HepG2 (cell line): Measurements from ENCODE around the gene SOX12. TPM values are rescaled to one million over a fixed set of nuclear protein-coding genes. Genes with fewer than 3 reads are reported as not detected.
A peak's percentile ranks its signal among the peaks of the same experiment; 100 is the strongest.

Experiments
- EP300 ChIP-seq, 3 experiments: sonication (generic) in 1 of 3; formaldehyde crosslinking in 1 of 3; IDR thresholded peaks; 2 replicates each; pipeline versions ENCODE4 v1.5.1 to v1.6.1; 2011 to 2020; ENCODE audit warnings: low read depth in 2 of 3, low read length in 2 of 3, borderline replicate concordance in 1 of 3, improper control_type of control experiment in 1 of 3, mild to moderate bottlenecking in 1 of 3, missing genetic modification reagents in 1 of 3, moderate library complexity in 1 of 3
- JARID2 ChIP-seq: sonication (generic); formaldehyde crosslinking; IDR thresholded peaks from 2 replicates; pipeline ENCODE4 v1.8.1; 2023; ENCODE audit warnings: missing genetic modification reagents, inconsistent platforms; ENCODE audit not compliant: insufficient replicate concordance
- MTF1 ChIP-seq: sonication (generic); formaldehyde crosslinking; IDR thresholded peaks from 2 replicates; pipeline ENCODE4 v1.5.0; 2020; ENCODE audit warnings: missing genetic modification reagents
- MYC ChIP-seq: sonication (generic); formaldehyde crosslinking; IDR thresholded peaks from 2 replicates; pipeline ENCODE4 v1.9.0; 2021; ENCODE audit warnings: missing genetic modification reagents, borderline replicate concordance
- NONO ChIP-seq, 2 experiments: fragments of 450-650 bp in 1 of 2; sonication (generic) in 1 of 2; formaldehyde crosslinking in 1 of 2; IDR thresholded peaks in 1 of 2; conservative IDR thresholded peaks in 1 of 2; 2 replicates each; pipeline versions ENCODE4 v1.6.1 to v1.8.0; 2017 to 2022; ENCODE audit warnings: mild to moderate bottlenecking in 1 of 2, missing genetic modification reagents in 1 of 2, moderate library complexity in 1 of 2
- SYNCRIP ChIP-seq: fragments of 200-400 bp; formaldehyde crosslinking; IDR thresholded peaks from 2 replicates; pipeline ENCODE4 v1.6.1; 2018; ENCODE audit warnings: mild to moderate bottlenecking, low read depth, low read length; ENCODE audit not compliant: insufficient read depth
- TAF1 ChIP-seq: sonication (generic); formaldehyde crosslinking; IDR thresholded peaks from 2 replicates; pipeline ENCODE4 v1.4.0; 2020; ENCODE audit warnings: missing genetic modification reagents
- YEATS2 ChIP-seq: sonication (generic); formaldehyde crosslinking; IDR thresholded peaks from 2 replicates; pipeline ENCODE4 v1.4.0; 2020; ENCODE audit warnings: missing genetic modification reagents, borderline replicate concordance
- ZNF253 ChIP-seq: sonication (generic); formaldehyde crosslinking; IDR thresholded peaks from 2 replicates; pipeline ENCODE4 v1.8.0; 2022; ENCODE audit warnings: mild to moderate bottlenecking, missing genetic modification reagents, borderline replicate concordance
- ZNF260 ChIP-seq: sonication (generic); formaldehyde crosslinking; IDR thresholded peaks from 2 replicates; pipeline ENCODE4 v1.4.0; 2020; ENCODE audit warnings: missing genetic modification reagents, low read depth, mild to moderate bottlenecking, borderline replicate concordance
- ZNF556 ChIP-seq: sonication (generic); formaldehyde crosslinking; IDR thresholded peaks from 2 replicates; pipeline ENCODE4 v1.4.0; 2020; ENCODE audit warnings: mild to moderate bottlenecking, missing genetic modification reagents, borderline replicate concordance
- ZNF564 ChIP-seq: sonication (generic); formaldehyde crosslinking; IDR thresholded peaks from 2 replicates; pipeline ENCODE4 v1.8.1; 2023; ENCODE audit warnings: mild to moderate bottlenecking, missing genetic modification reagents
- ZSCAN20 ChIP-seq: sonication (generic); formaldehyde crosslinking; IDR thresholded peaks from 2 replicates; pipeline ENCODE4 v1.4.0; 2020; ENCODE audit warnings: missing genetic modification reagents, mild to moderate bottlenecking, borderline replicate concordance
- polyA plus RNA-seq, 8 experiments: library from polyadenylated mRNA; depleted of rRNA in 3 of 8; stranded (reverse) in 7 of 8; unstranded in 1 of 8; fragments of >200 nt; fragmentation: Illumina TruSeq in 4 of 8; extraction: Trizol in 4 of 8; gene quantifications; 2 replicates each; pipeline versions ENCODE4 v1.2.1 to v1.2.3, GENCODE V29; 2011 to 2016; ENCODE audit warnings: low read depth in 4 of 8, missing spikeins in 1 of 8, mixed read lengths in 1 of 8; ENCODE audit not compliant: insufficient read depth in 1 of 8
- total RNA-seq, 5 experiments: library from RNA; depleted of rRNA; stranded (reverse); fragments of >200 nt; fragmentation: Illumina TruSeq; extraction: Trizol; gene quantifications; 2 replicates each; pipeline ENCODE4 v1.2.3, GENCODE V29; 2016; ENCODE audit warnings: low read depth in 1 of 5
- TF ChIP-seq, protein P1 (sequence below): sonication (generic); formaldehyde crosslinking; IDR thresholded peaks from 2 replicates; pipeline ENCODE4 v1.8.0; 2022; ENCODE audit warnings: low read depth, missing genetic modification reagents
- TF ChIP-seq, protein P2 (sequence below): sonication (generic); formaldehyde crosslinking; IDR thresholded peaks from 2 replicates; pipeline ENCODE4 v1.4.0; 2020; ENCODE audit warnings: mild to moderate bottlenecking, missing genetic modification reagents, borderline replicate concordance
- TF ChIP-seq, protein P3 (sequence below): fragments of 450-650 bp; IDR thresholded peaks from 2 replicates; pipeline ENCODE4 v1.6.1; 2017

The SOX12 gene
- total and polyA plus RNA-seq, 2 of the 13 experiments (the other 11 are each of a cell fraction or from before 2014, with no cell fraction given): 10.0 to 18.7 TPM

DNA sequence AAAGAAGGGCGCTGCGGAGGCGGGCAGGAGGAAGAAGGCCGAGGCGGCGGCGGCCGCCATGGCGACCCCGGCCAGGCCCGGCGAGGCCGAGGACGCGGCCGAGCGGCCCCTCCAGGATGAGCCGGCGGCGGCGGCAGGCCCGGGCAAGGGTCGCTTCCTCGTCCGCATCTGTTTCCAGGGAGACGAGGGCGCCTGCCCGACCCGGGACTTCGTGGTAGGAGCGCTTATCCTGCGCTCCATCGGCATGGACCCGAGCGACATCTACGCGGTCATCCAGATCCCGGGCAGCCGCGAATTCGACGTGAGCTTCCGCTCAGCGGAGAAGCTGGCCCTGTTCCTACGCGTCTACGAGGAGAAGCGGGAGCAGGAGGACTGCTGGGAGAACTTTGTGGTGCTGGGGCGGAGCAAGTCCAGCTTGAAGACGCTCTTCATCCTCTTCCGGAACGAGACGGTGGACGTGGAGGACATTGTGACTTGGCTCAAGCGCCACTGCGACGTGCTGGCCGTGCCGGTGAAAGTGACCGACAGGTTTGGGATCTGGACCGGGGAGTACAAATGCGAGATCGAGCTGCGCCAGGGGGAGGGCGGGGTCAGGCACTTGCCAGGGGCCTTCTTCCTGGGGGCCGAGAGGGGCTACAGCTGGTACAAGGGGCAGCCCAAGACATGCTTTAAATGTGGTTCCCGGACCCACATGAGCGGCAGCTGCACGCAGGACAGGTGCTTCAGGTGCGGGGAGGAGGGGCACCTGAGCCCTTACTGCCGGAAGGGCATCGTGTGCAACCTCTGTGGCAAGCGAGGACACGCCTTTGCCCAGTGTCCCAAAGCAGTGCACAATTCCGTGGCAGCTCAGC is 27.2 kb upstream of the SOX12 start (continued):
- TF ChIP-seq ZNF260 (CRISPR knock-in tag) (no peak), MTF1 (CRISPR knock-in tag) (0 out of 2 replicates have a peak, but pooled peaks have one; percentile 52), ZNF564 (CRISPR knock-in tag) (no peak; the same call in 1 of the 2 replicates), TAF1 (CRISPR knock-in tag) (peak; percentile 68), SYNCRIP (no peak), ZNF556 (CRISPR knock-in tag) (peak; percentile 15; the same call in 1 of the 2 replicates), JARID2 (CRISPR knock-in tag) (no peak), ZSCAN20 (CRISPR knock-in tag) (no peak), MYC (peak; percentile 70), NONO (IDR thresholded peaks at IDR 0.05) (no peak), NONO (CRISPR knock-in tag; conservative IDR thresholded peaks at IDR 0.05) (peak; percentile 67), YEATS2 (no peak; the same call in 1 of the 2 replicates), ZNF253 (CRISPR knock-in tag) (no peak), EP300 (IDR thresholded peaks at IDR 0.05; ENCODE audit: low read depth in 2 of 2, low read length in 2 of 2) (no peak), EP300 (CRISPR knock-in tag; IDR thresholded peaks at IDR 0.05; ENCODE audit: borderline replicate concordance) (no peak)
- TF ChIP-seq, protein P1, sequence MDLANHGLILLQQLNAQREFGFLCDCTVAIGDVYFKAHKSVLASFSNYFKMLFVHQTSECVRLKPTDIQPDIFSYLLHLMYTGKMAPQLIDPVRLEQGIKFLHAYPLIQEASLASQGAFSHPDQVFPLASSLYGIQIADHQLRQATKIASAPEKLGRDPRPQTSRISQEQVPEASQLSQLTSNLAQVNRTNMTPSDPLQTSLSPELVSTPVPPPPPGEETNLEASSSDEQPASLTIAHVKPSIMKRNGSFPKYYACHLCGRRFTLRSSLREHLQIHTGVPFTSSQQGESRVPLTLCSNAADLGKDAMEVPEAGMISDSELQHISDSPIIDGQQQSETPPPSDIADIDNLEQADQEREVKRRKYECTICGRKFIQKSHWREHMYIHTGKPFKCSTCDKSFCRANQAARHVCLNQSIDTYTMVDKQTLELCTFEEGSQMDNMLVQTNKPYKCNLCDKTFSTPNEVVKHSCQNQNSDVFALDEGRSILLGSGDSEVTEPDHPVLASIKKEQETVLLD (CRISPR knock-in tag): peak; percentile 58
- TF ChIP-seq, protein P2, sequence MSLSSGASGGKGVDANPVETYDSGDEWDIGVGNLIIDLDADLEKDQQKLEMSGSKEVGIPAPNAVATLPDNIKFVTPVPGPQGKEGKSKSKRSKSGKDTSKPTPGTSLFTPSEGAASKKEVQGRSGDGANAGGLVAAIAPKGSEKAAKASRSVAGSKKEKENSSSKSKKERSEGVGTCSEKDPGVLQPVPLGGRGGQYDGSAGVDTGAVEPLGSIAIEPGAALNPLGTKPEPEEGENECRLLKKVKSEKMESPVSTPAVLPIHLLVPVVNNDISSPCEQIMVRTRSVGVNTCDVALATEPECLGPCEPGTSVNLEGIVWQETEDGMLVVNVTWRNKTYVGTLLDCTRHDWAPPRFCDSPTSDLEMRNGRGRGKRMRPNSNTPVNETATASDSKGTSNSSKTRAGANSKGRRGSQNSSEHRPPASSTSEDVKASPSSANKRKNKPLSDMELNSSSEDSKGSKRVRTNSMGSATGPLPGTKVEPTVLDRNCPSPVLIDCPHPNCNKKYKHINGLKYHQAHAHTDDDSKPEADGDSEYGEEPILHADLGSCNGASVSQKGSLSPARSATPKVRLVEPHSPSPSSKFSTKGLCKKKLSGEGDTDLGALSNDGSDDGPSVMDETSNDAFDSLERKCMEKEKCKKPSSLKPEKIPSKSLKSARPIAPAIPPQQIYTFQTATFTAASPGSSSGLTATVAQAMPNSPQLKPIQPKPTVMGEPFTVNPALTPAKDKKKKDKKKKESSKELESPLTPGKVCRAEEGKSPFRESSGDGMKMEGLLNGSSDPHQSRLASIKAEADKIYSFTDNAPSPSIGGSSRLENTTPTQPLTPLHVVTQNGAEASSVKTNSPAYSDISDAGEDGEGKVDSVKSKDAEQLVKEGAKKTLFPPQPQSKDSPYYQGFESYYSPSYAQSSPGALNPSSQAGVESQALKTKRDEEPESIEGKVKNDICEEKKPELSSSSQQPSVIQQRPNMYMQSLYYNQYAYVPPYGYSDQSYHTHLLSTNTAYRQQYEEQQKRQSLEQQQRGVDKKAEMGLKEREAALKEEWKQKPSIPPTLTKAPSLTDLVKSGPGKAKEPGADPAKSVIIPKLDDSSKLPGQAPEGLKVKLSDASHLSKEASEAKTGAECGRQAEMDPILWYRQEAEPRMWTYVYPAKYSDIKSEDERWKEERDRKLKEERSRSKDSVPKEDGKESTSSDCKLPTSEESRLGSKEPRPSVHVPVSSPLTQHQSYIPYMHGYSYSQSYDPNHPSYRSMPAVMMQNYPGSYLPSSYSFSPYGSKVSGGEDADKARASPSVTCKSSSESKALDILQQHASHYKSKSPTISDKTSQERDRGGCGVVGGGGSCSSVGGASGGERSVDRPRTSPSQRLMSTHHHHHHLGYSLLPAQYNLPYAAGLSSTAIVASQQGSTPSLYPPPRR (CRISPR knock-in tag): peak; percentile 53
- TF ChIP-seq, protein P3, sequence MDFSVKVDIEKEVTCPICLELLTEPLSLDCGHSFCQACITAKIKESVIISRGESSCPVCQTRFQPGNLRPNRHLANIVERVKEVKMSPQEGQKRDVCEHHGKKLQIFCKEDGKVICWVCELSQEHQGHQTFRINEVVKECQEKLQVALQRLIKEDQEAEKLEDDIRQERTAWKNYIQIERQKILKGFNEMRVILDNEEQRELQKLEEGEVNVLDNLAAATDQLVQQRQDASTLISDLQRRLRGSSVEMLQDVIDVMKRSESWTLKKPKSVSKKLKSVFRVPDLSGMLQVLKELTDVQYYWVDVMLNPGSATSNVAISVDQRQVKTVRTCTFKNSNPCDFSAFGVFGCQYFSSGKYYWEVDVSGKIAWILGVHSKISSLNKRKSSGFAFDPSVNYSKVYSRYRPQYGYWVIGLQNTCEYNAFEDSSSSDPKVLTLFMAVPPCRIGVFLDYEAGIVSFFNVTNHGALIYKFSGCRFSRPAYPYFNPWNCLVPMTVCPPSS: no peak
